Endothelial cell of umbilical vein (primary cell): ENCODE data around the gene RAB12. TPM values are rescaled to one million over a fixed set of nuclear protein-coding genes. Genes with fewer than 3 reads are reported as not detected.

Experiments used
- BruUV-seq: library from RNA; stranded (reverse); fragments of 400-500 nt; replicated peaks from 2 replicates; lab custom pipeline; 2021; lab: Mats Ljungman, UMichigan
- CTCF ChIA-PET: fragments of 300-600, 350-600 bp; sonication (Branson Sonifier 250); formaldehyde crosslinking; loops from one replicate; lab custom pipeline; 2021; ENCODE audit warnings: antibody characterized with exemption, inconsistent platforms; lab: Charles Lee
- POLR2A ChIA-PET: fragments of 300-600, 350-600 bp; sonication (Branson Sonifier 250); formaldehyde crosslinking; loops from one replicate; lab custom pipeline; 2021; ENCODE audit warnings: antibody characterized with exemption, inconsistent platforms; lab: Charles Lee
- DNase-seq: peaks from one replicate; pipeline ENCODE4 v3.0.0-alpha.2; 2011; ENCODE audit warnings: low read depth, low spot score
- FAIRE-seq: peaks from 2 replicates; lab custom pipeline; 2011; peaks lifted over from hg19 to GRCh38; lab: Jason Lieb, UNC
- H2AFZ ChIP-seq: 2 replicates; pipeline ENCODE4 v1.6.0; 2012; ENCODE audit warnings: low read depth, low read length, control low read depth, inconsistent platforms
- H3K27ac ChIP-seq: 2 replicates; pipeline ENCODE4 v1.5.1; 2011; ENCODE audit warnings: low read depth, mild to moderate bottlenecking, control low read depth, low read length, moderate library complexity; ENCODE audit not compliant: insufficient read depth
- H3K27me3 ChIP-seq, 2 experiments: 2 replicates each; pipeline versions ENCODE4 v1.6.0 to v1.6.1; 2011; ENCODE audit warnings: low read length in 2 of 2, mixed read lengths in 1 of 2; ENCODE audit not compliant: control insufficient read depth in 2 of 2, insufficient read depth in 2 of 2
- H3K36me3 ChIP-seq, 2 experiments: 2 replicates in 1 of 2; 3 replicates in 1 of 2; pipeline ENCODE4 v1.5.1; 2011; ENCODE audit warnings: low read length in 2 of 2, mild to moderate bottlenecking in 1 of 2, moderate library complexity in 1 of 2; ENCODE audit not compliant: control insufficient read depth in 2 of 2, insufficient read depth in 2 of 2; ENCODE audit errors: extremely low read depth in 1 of 2
- H3K4me1 ChIP-seq: 3 replicates; pipeline ENCODE4 v1.5.1; 2011; ENCODE audit warnings: mild to moderate bottlenecking, low read length; ENCODE audit not compliant: control insufficient read depth, insufficient read depth; ENCODE audit errors: extremely low read depth
- H3K4me2 ChIP-seq: 2 replicates; pipeline ENCODE4 v1.6.1; 2011; ENCODE audit warnings: low read length, control low read depth, mixed read lengths; ENCODE audit not compliant: insufficient read depth
- H3K4me3 ChIP-seq, 3 experiments: fragments of 200-600 bp in 1 of 3; sonication (generic), shearing (Covaris generic) in 1 of 3; replicated peaks in 1 of 3; 2 replicates each; pipeline ENCODE4 v1.5.1; 2011 to 2016; ENCODE audit warnings: control low read depth in 3 of 3, low read length in 3 of 3, mild to moderate bottlenecking in 2 of 3, inconsistent platforms in 1 of 3, low read depth in 1 of 3, moderate library complexity in 1 of 3; ENCODE audit not compliant: insufficient read depth in 1 of 3
- H3K79me2 ChIP-seq: 2 replicates; pipeline ENCODE4 v1.6.0; 2012; ENCODE audit warnings: low read length, inconsistent platforms; ENCODE audit not compliant: control insufficient read depth, insufficient read depth
- H3K9ac ChIP-seq: replicated peaks from 2 replicates; pipeline ENCODE3; 2011; ENCODE audit warnings: low read length, control low read depth; ENCODE audit not compliant: insufficient read depth; ENCODE audit errors: extremely low read depth
- H3K9me1 ChIP-seq: replicated peaks from 3 replicates; pipeline ENCODE4 v1.6.0; 2011; ENCODE audit warnings: mild to moderate bottlenecking, low read length; ENCODE audit not compliant: control insufficient read depth, insufficient read depth; ENCODE audit errors: extremely low read depth
- H3K9me3 ChIP-seq: replicated peaks from 2 replicates; pipeline ENCODE4 v1.5.1; 2012; ENCODE audit warnings: low read length, inconsistent platforms; ENCODE audit not compliant: control insufficient read depth, insufficient read depth
- H4K20me1 ChIP-seq: replicated peaks from 2 replicates; pipeline ENCODE3; 2011; ENCODE audit warnings: mild to moderate bottlenecking, low read length; ENCODE audit not compliant: control insufficient read depth, insufficient read depth; ENCODE audit errors: extremely low read depth
- CTCF ChIP-seq, 2 donors: IDR thresholded peaks; 1 replicate in 1 of 2; 2 replicates in 1 of 2; pipeline ENCODE4 v1.5.1; 2011; ENCODE audit warnings: low read length in 2 of 2, mild to moderate bottlenecking in 2 of 2, moderate library complexity in 2 of 2, control low read depth in 1 of 2, inconsistent platforms in 1 of 2, low read depth in 1 of 2; ENCODE audit not compliant: insufficient read depth in 1 of 2; ENCODE audit errors: extremely low read depth in 1 of 2
- EZH2 ChIP-seq: IDR thresholded peaks from 2 replicates; pipeline ENCODE4 v1.6.1; 2012; ENCODE audit warnings: borderline replicate concordance, low read depth, mild to moderate bottlenecking, moderate library complexity, low read length, inconsistent platforms; ENCODE audit not compliant: severe bottlenecking
- FOS ChIP-seq: IDR thresholded peaks from 2 replicates; pipeline ENCODE4 v1.6.1; 2011; ENCODE audit warnings: mild to moderate bottlenecking, low read length, moderate library complexity, borderline replicate concordance; ENCODE audit not compliant: insufficient read depth
- GATA2 ChIP-seq: IDR thresholded peaks from 2 replicates; pipeline ENCODE4 v1.7.0; 2011; ENCODE audit warnings: low read depth, mild to moderate bottlenecking, moderate library complexity, mixed read lengths, low read length; ENCODE audit not compliant: insufficient read length, insufficient read depth
- JUN ChIP-seq: IDR thresholded peaks from 2 replicates; pipeline ENCODE4 v1.6.1; 2011; ENCODE audit warnings: borderline replicate concordance, low read depth; ENCODE audit not compliant: insufficient read length, insufficient read depth
- MAX ChIP-seq: IDR thresholded peaks from 2 replicates; pipeline ENCODE4 v1.6.1; 2011; ENCODE audit not compliant: insufficient read depth, insufficient read length
- MYC ChIP-seq: IDR thresholded peaks from one replicate; pipeline ENCODE4 v1.6.1; 2011; ENCODE audit warnings: mild to moderate bottlenecking, low read depth, low read length
- POLR2A ChIP-seq: IDR thresholded peaks from 2 replicates; pipeline ENCODE4 v1.6.1; 2012; ENCODE audit warnings: low read depth, mild to moderate bottlenecking, control low read depth, low read length
- POLR2AphosphoS5 ChIP-seq: IDR thresholded peaks from 2 replicates; pipeline ENCODE4 v1.6.1; 2012; ENCODE audit warnings: low read depth, mild to moderate bottlenecking, control low read depth, low read length, moderate library complexity; ENCODE audit not compliant: insufficient read depth
- dilution Hi-C: fragments of 300-500 bp; cut with MboI; formaldehyde crosslinking; loops from one replicate; pipeline ENCODE4 v1.15.0; 2019; ENCODE audit warnings: low sequenced_read_pairs; ENCODE audit not compliant: extremely low pct_ligation_motif_present
- intact Hi-C: fragments of 100-400 bp; cut with micrococcal nuclease; formaldehyde crosslinking; loops from one replicate; pipeline ENCODE4 v1.10.0; 2022
- polyA plus RNA-seq, 4 experiments: library from polyadenylated mRNA; depleted of rRNA in 3 of 4; stranded (reverse) in 3 of 4; unstranded in 1 of 4; fragments of >200 nt; gene quantifications; 2 replicates each; pipeline versions ENCODE4 v1.2.1 to v1.2.3, GENCODE V29; 2011 to 2012; ENCODE audit warnings: missing spikeins in 1 of 4
- total RNA-seq: library from RNA; stranded (reverse); gene quantifications from 2 replicates; pipeline ENCODE4 v1.2.3, GENCODE V29; 2021

The RAB12 gene
- total and polyA plus RNA-seq, 2 donors (not counting 3 experiments of a cell fraction or from before 2014, with no cell fraction given) = 11.5 to 42.0 TPM

- dilution Hi-C loops (no loop called here), intact Hi-C loops (no loop called here)
- H2AFZ ChIP-seq = no peak overlapping the region
- H3K79me2 ChIP-seq = no peaks in the 10 kb centered on the region
- TF ChIP-seq CTCF (IDR thresholded peaks at IDR 0.05; ENCODE audit: extremely low read depth in 1 of 2, insufficient read depth in 1 of 2, low read depth in 1 of 2, low read length in 2 of 2) = no peak
- no peak for TF ChIP-seq POLR2AphosphoS5
- no peak for TF ChIP-seq FOS
- TF ChIP-seq EZH2 = no peak
- no peak for TF ChIP-seq MAX
- TF ChIP-seq POLR2A = no peak
- TF ChIP-seq GATA2 = no peak
- TF ChIP-seq MYC = no peak
- TF ChIP-seq JUN = no peak
- H4K20me1 ChIP-seq = no peaks in the 10 kb centered on the region
- no peaks in the 10 kb centered on the region for H3K9me1 ChIP-seq
- no TSS peak for BruUV-seq
- H3K36me3 ChIP-seq = no peaks in the 10 kb centered on the region
- POLR2A ChIA-PET = no interaction called here
- no peaks in the 10 kb centered on the region for H3K27me3 ChIP-seq
- H3K27ac ChIP-seq = no peak overlapping the region
- H3K9me3 ChIP-seq = no peaks in the 10 kb centered on the region
- H3K4me2 ChIP-seq = no peak overlapping the region
- DNase-seq = no peak
- CTCF ChIA-PET = interaction anchor here (4.3 kb wide), 1 partner anchor 10 kb away, joined by 31 read pairs; no protein-coding TSS in a partner anchor
- no peak overlapping the region for H3K4me3 ChIP-seq
- H3K4me1 ChIP-seq = no peaks in the 10 kb centered on the region
- FAIRE-seq = no peak
- no peak overlapping the region for H3K9ac ChIP-seq
Observed at GRCh38 chr18:8685914-8686216, 76.6 kb downstream of the RAB12 start.
